H9 (cell line): ENCODE measurements around the gene FHIT. TPM values are rescaled to one million over a fixed set of nuclear protein-coding genes. Genes with fewer than 3 reads are reported as not detected.

Experiments
- DNase-seq: peaks from one replicate; pipeline ENCODE4 v3.0.0-alpha.2; 2017
- H2AFZ ChIP-seq: one replicate; pipeline ENCODE4 v1.6.1; 2013; ENCODE audit warnings: mild to moderate bottlenecking, low read length, control low read depth, moderate library complexity
- H2AK5ac ChIP-seq: 2 replicates; pipeline ENCODE4 v1.6.1; 2013; ENCODE audit warnings: low read length, control low read depth, mixed read lengths; ENCODE audit not compliant: insufficient read length
- H2BK120ac ChIP-seq: one replicate; pipeline ENCODE4 v1.6.1; 2013; ENCODE audit warnings: low read depth, mild to moderate bottlenecking, low read length, control low read depth, inconsistent platforms; ENCODE audit not compliant: poor library complexity, severe bottlenecking
- H2BK12ac ChIP-seq: 2 replicates; pipeline ENCODE4 v1.6.1; 2013; ENCODE audit warnings: low read length, control low read depth, mixed read lengths, low read depth; ENCODE audit not compliant: insufficient read length
- H2BK15ac ChIP-seq: 2 replicates; pipeline ENCODE4 v1.6.1; 2013; ENCODE audit warnings: low read depth, low read length, control low read depth
- H2BK20ac ChIP-seq: one replicate; pipeline ENCODE4 v1.6.1; 2013; ENCODE audit warnings: low read depth, mild to moderate bottlenecking, low read length, control low read depth, inconsistent platforms; ENCODE audit not compliant: poor library complexity, severe bottlenecking
- H2BK5ac ChIP-seq: 2 replicates; pipeline ENCODE4 v1.6.1; 2013; ENCODE audit warnings: low read length, control low read depth, mixed read lengths; ENCODE audit not compliant: insufficient read length
- H3K14ac ChIP-seq: 2 replicates; pipeline ENCODE4 v1.6.1; 2013; ENCODE audit warnings: low read length, control low read depth; ENCODE audit not compliant: insufficient read depth
- H3K18ac ChIP-seq: 2 replicates; pipeline ENCODE4 v1.6.1; 2013; ENCODE audit warnings: low read depth, mild to moderate bottlenecking, mixed read lengths, low read length, control low read depth; ENCODE audit not compliant: insufficient read length
- H3K23ac ChIP-seq: 2 replicates; pipeline ENCODE4 v1.6.1; 2013; ENCODE audit warnings: low read length, control low read depth, mixed read lengths, low read depth; ENCODE audit not compliant: insufficient read length
- H3K23me2 ChIP-seq: 2 replicates; pipeline ENCODE4 v1.6.1; 2013; ENCODE audit warnings: low read depth, mild to moderate bottlenecking, mixed read lengths, low read length, control low read depth; ENCODE audit not compliant: insufficient read length, poor library complexity, severe bottlenecking
- H3K27ac ChIP-seq: 2 replicates; pipeline ENCODE4 v1.5.1; 2013; ENCODE audit warnings: low read length, control low read depth, mixed read lengths, low read depth; ENCODE audit not compliant: insufficient read length
- H3K27me3 ChIP-seq: 2 replicates; pipeline ENCODE4 v1.6.1; 2013; ENCODE audit warnings: low read length, control low read depth, inconsistent platforms; ENCODE audit not compliant: insufficient read depth
- H3K4ac ChIP-seq: 2 replicates; pipeline ENCODE4 v1.6.1; 2013; ENCODE audit warnings: low read depth, mild to moderate bottlenecking, control low read depth, inconsistent platforms, low read length, moderate library complexity
- H3K4me1 ChIP-seq: 2 replicates; pipeline ENCODE4 v1.6.1; 2013; ENCODE audit warnings: low read length, control low read depth, inconsistent platforms; ENCODE audit not compliant: insufficient read depth
- H3K4me2 ChIP-seq: 2 replicates; pipeline ENCODE4 v1.6.1; 2013; ENCODE audit warnings: low read length, control low read depth, mixed read lengths; ENCODE audit not compliant: insufficient read length, insufficient read depth
- H3K56ac ChIP-seq: 2 replicates; pipeline ENCODE4 v1.6.1; 2013; ENCODE audit warnings: low read depth, mild to moderate bottlenecking, mixed read lengths, low read length, control low read depth; ENCODE audit not compliant: insufficient read length
- H3K79me1 ChIP-seq: 2 replicates; pipeline ENCODE4 v1.6.1; 2013; ENCODE audit warnings: low read depth, mild to moderate bottlenecking, moderate library complexity, low read length, control low read depth, inconsistent platforms; ENCODE audit not compliant: insufficient read depth, poor library complexity, severe bottlenecking
- H3K79me2 ChIP-seq: 2 replicates; pipeline ENCODE4 v1.6.1; 2013; ENCODE audit warnings: low read length, control low read depth, inconsistent platforms; ENCODE audit not compliant: insufficient read depth
- H3K9ac ChIP-seq: 2 replicates; pipeline ENCODE4 v1.6.1; 2013; ENCODE audit warnings: low read length, control low read depth, mixed read lengths; ENCODE audit not compliant: insufficient read length; ENCODE audit errors: extremely low read depth
- H3K9me3 ChIP-seq: one replicate; pipeline ENCODE4 v1.6.1; 2013; ENCODE audit warnings: low read depth, low read length, inconsistent platforms; ENCODE audit not compliant: control insufficient read depth
- H3T11ph ChIP-seq: one replicate; pipeline ENCODE4 v1.6.1; 2013; ENCODE audit warnings: mild to moderate bottlenecking, low read length, control low read depth, inconsistent platforms
- H4K20me1 ChIP-seq: one replicate; pipeline ENCODE4 v1.6.1; 2013; ENCODE audit not compliant: control insufficient read depth, insufficient read length, insufficient read depth
- H4K5ac ChIP-seq: 2 replicates; pipeline ENCODE4 v1.6.1; 2013; ENCODE audit warnings: low read depth, mild to moderate bottlenecking, mixed read lengths, low read length, control low read depth; ENCODE audit not compliant: insufficient read length
- H4K8ac ChIP-seq: replicated peaks from 2 replicates; pipeline ENCODE4 v1.6.1; 2013; ENCODE audit warnings: low read length, control low read depth, mixed read lengths, low read depth; ENCODE audit not compliant: insufficient read length
- H4K91ac ChIP-seq: 2 replicates; pipeline ENCODE4 v1.6.1; 2013; ENCODE audit warnings: low read depth, mild to moderate bottlenecking, moderate library complexity, mixed read lengths, low read length, control low read depth; ENCODE audit not compliant: insufficient read length
- H3K27ac Mint-ChIP-seq, 3 experiments: 2 replicates in 2 of 3; 3 replicates in 1 of 3; pipeline ENCODE4 v1.8.0; 2020 to 2021; ENCODE audit warnings: mixed read lengths in 3 of 3, mild to moderate bottlenecking in 1 of 3, moderate library complexity in 1 of 3
- H3K27me3 Mint-ChIP-seq: 2 replicates; pipeline ENCODE4 v1.8.0; 2021; ENCODE audit warnings: low read depth, mild to moderate bottlenecking, moderate library complexity, mixed read lengths
- H3K36me3 Mint-ChIP-seq, 3 experiments: 2 replicates in 2 of 3; 3 replicates in 1 of 3; pipeline ENCODE4 v1.8.0; 2020 to 2021; ENCODE audit warnings: low read depth in 3 of 3, mixed read lengths in 3 of 3; ENCODE audit not compliant: insufficient read depth in 1 of 3
- H3K4me1 Mint-ChIP-seq, 2 experiments: 2 replicates each; pipeline ENCODE4 v1.8.0; 2020; ENCODE audit warnings: mixed read lengths in 2 of 2
- H3K4me3 Mint-ChIP-seq, 2 experiments: 2 replicates in 1 of 2; 3 replicates in 1 of 2; pipeline ENCODE4 v1.8.0; 2020 to 2021; ENCODE audit warnings: mild to moderate bottlenecking in 2 of 2, mixed read lengths in 2 of 2, moderate library complexity in 1 of 2
- H3K9me3 Mint-ChIP-seq, 2 experiments: 2 replicates in 1 of 2; 3 replicates in 1 of 2; pipeline ENCODE4 v1.8.0; 2020; ENCODE audit warnings: mild to moderate bottlenecking in 2 of 2, mixed read lengths in 2 of 2, moderate library complexity in 1 of 2
- WGBS: extraction: QIAGEN DNeasy Blood & Tissue Kit; methylation state at CpG from one replicate; pipeline ENCODE4 v1.1.7; 2013; ENCODE audit warnings: missing lambda C conversion rate, low lambda C conversion rate, mixed read lengths; ENCODE audit not compliant: insufficient read length; ENCODE audit errors: extremely low coverage; 5-methylcytosine and 5-hydroxymethylcytosine counted together
- total RNA-seq: library from RNA; stranded (reverse); gene quantifications from 2 replicates; pipeline ENCODE4 v1.2.1, GENCODE V29; 2021
- TF ChIP-seq, protein P1 (sequence below): fragments of 200-600 bp; sonication (generic); conservative IDR thresholded peaks from 3 replicates; pipeline ENCODE4 v1.8.0; 2021; ENCODE audit warnings: antibody characterized with exemption, mild to moderate bottlenecking

Gene FHIT
- total RNA-seq, 1 experiment from 2014 or later = 3.0 TPM

DNA sequence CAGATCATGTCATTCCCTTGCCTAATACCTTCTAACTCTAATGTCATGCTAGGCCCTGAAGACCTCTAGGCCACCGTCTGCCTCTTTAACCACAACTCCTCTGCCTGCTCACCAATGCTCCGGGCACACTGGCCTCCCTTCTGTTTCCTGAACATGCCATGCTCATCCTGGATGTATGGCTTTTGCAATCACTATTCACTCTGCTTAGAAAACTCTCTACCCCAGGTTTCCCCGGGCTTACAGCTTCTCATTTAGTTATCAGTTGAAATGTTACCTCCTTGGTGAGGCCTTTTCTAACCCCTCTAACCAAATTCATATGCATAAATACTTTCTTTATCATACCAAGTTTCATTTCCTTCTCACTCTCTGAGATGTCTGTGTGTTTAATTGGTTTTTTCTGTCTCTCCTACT, 1473.6 kb downstream of the FHIT start:
- no peak overlapping the region for H2BK20ac ChIP-seq
- DNase-seq = no peak
- no CpG with 5 or more reads among the region's 3 CpGs for WGBS
- H3K79me1 ChIP-seq = no peaks in the 10 kb centered on the region
- H3K23ac ChIP-seq = no peak overlapping the region
- Mint-ChIP-seq H3K4me1 (peaks cover 3 to 7% of the 10 kb centered on the region in 2 experiments; a peak in 2 of 4 replicates), H3K27me3 (no peaks in the 10 kb centered on the region; the same call in 1 of the 2 replicates), H3K27ac (no peak overlapping the region), H3K36me3 (no peaks in the 10 kb centered on the region; a peak in 1 of 7 replicates), H3K4me3 (no peak overlapping the region), H3K9me3 (no peaks in the 10 kb centered on the region; a peak in 1 of 5 replicates)
- no peak overlapping the region for H2AFZ ChIP-seq
- H3K27me3 ChIP-seq = no peaks in the 10 kb centered on the region
- no peaks in the 10 kb centered on the region for H3K4me1 ChIP-seq
- H3K14ac ChIP-seq = no peak overlapping the region
- H2BK5ac ChIP-seq = no peak overlapping the region
- no peak overlapping the region for H2AK5ac ChIP-seq
- no peaks in the 10 kb centered on the region for H4K20me1 ChIP-seq
- no peak overlapping the region for H3K4me2 ChIP-seq
- H3K18ac ChIP-seq = no peak overlapping the region
- no peak overlapping the region for H4K91ac ChIP-seq
- H3K9me3 ChIP-seq = no peaks in the 10 kb centered on the region
- no peak overlapping the region for H3T11ph ChIP-seq
- no peak overlapping the region for H4K5ac ChIP-seq
- TF ChIP-seq, protein P1, sequence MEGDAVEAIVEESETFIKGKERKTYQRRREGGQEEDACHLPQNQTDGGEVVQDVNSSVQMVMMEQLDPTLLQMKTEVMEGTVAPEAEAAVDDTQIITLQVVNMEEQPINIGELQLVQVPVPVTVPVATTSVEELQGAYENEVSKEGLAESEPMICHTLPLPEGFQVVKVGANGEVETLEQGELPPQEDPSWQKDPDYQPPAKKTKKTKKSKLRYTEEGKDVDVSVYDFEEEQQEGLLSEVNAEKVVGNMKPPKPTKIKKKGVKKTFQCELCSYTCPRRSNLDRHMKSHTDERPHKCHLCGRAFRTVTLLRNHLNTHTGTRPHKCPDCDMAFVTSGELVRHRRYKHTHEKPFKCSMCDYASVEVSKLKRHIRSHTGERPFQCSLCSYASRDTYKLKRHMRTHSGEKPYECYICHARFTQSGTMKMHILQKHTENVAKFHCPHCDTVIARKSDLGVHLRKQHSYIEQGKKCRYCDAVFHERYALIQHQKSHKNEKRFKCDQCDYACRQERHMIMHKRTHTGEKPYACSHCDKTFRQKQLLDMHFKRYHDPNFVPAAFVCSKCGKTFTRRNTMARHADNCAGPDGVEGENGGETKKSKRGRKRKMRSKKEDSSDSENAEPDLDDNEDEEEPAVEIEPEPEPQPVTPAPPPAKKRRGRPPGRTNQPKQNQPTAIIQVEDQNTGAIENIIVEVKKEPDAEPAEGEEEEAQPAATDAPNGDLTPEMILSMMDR = no peak
- no peak overlapping the region for H3K9ac ChIP-seq
- no peak overlapping the region for H3K4ac ChIP-seq
- H3K27ac ChIP-seq = no peak overlapping the region
- H3K23me2 ChIP-seq = no peaks in the 10 kb centered on the region
- H3K56ac ChIP-seq = no peak overlapping the region
- H3K79me2 ChIP-seq = no peaks in the 10 kb centered on the region
- no peak overlapping the region for H2BK12ac ChIP-seq
- no peak overlapping the region for H2BK15ac ChIP-seq
- no peak overlapping the region for H2BK120ac ChIP-seq
- no peak overlapping the region for H4K8ac ChIP-seq
